Measurements from ENCODE around the gene DTL.

DNA sequence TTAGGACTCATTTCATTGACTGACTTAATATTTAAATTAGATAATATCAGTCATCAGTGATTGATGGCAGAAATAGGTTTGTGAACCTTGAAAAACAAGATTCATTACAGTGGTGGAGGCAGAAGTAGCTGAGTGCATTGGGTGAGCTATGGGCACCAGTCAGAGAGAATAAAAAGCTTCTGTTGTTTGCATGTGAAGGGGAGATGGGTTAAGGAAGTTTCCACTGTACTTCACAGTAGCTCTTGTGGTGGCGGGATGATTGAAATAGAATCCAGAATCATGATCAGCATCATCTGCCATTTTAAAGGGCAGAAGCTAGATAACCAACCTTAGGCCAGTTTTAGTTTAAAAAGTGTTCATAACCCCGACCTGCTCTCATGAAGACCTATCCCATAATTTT is 66.2 kb downstream of the DTL start:
- TF ChIP-seq HOXA7 (CRISPR knock-in tag; IDR thresholded peaks at IDR 0.05) (no peak), POLR2A (IDR thresholded peaks at IDR 0.05; ENCODE audit: low read length) (no peak), RAD21 (conservative IDR thresholded peaks at IDR 0.05 in 1 of 2, IDR thresholded peaks at IDR 0.05 in 1 of 2) (no peak), FOSL2 (IDR thresholded peaks at IDR 0.05) (no peak), FOSL2 (CRISPR knock-in tag; IDR thresholded peaks at IDR 0.05) (no peak), EP300 (IDR thresholded peaks at IDR 0.05) (no peak), NPAS2 (CRISPR knock-in tag; IDR thresholded peaks at IDR 0.05; ENCODE audit: borderline replicate concordance) (no peak), CHD2 (IDR thresholded peaks at IDR 0.05; ENCODE audit: low read length, partially characterized antibody) (no peak), ZNF302 (CRISPR knock-in tag; IDR thresholded peaks at IDR 0.05) (no peak)
- TF ChIP-seq, protein P1, sequence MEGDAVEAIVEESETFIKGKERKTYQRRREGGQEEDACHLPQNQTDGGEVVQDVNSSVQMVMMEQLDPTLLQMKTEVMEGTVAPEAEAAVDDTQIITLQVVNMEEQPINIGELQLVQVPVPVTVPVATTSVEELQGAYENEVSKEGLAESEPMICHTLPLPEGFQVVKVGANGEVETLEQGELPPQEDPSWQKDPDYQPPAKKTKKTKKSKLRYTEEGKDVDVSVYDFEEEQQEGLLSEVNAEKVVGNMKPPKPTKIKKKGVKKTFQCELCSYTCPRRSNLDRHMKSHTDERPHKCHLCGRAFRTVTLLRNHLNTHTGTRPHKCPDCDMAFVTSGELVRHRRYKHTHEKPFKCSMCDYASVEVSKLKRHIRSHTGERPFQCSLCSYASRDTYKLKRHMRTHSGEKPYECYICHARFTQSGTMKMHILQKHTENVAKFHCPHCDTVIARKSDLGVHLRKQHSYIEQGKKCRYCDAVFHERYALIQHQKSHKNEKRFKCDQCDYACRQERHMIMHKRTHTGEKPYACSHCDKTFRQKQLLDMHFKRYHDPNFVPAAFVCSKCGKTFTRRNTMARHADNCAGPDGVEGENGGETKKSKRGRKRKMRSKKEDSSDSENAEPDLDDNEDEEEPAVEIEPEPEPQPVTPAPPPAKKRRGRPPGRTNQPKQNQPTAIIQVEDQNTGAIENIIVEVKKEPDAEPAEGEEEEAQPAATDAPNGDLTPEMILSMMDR (IDR thresholded peaks at IDR 0.05) = no peak
- TF ChIP-seq, protein P2, sequence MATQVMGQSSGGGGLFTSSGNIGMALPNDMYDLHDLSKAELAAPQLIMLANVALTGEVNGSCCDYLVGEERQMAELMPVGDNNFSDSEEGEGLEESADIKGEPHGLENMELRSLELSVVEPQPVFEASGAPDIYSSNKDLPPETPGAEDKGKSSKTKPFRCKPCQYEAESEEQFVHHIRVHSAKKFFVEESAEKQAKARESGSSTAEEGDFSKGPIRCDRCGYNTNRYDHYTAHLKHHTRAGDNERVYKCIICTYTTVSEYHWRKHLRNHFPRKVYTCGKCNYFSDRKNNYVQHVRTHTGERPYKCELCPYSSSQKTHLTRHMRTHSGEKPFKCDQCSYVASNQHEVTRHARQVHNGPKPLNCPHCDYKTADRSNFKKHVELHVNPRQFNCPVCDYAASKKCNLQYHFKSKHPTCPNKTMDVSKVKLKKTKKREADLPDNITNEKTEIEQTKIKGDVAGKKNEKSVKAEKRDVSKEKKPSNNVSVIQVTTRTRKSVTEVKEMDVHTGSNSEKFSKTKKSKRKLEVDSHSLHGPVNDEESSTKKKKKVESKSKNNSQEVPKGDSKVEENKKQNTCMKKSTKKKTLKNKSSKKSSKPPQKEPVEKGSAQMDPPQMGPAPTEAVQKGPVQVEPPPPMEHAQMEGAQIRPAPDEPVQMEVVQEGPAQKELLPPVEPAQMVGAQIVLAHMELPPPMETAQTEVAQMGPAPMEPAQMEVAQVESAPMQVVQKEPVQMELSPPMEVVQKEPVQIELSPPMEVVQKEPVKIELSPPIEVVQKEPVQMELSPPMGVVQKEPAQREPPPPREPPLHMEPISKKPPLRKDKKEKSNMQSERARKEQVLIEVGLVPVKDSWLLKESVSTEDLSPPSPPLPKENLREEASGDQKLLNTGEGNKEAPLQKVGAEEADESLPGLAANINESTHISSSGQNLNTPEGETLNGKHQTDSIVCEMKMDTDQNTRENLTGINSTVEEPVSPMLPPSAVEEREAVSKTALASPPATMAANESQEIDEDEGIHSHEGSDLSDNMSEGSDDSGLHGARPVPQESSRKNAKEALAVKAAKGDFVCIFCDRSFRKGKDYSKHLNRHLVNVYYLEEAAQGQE (IDR thresholded peaks at IDR 0.05) = no peak
